ENCODE measurements around the gene ARMC7. TPM values are rescaled to one million over a fixed set of nuclear protein-coding genes. Genes with fewer than 3 reads are reported as not detected.

ARMC7 gene
- total RNA-seq, 1 experiment from 2014 or later = 19.2 TPM

- no peaks in the 10 kb centered on the region for H3K9me2 ChIP-seq (ENCODE audit: insufficient read depth)
- BruUV-seq (replicated peaks) = no TSS peak
- intact Hi-C loops (cut with micrococcal nuclease; ENCODE audit: unreplicated experiment) = no loop called here
These were observed 10.9 kb upstream of the ARMC7 start for GRCh38 chr17:75098861-75099260.

DNA sequence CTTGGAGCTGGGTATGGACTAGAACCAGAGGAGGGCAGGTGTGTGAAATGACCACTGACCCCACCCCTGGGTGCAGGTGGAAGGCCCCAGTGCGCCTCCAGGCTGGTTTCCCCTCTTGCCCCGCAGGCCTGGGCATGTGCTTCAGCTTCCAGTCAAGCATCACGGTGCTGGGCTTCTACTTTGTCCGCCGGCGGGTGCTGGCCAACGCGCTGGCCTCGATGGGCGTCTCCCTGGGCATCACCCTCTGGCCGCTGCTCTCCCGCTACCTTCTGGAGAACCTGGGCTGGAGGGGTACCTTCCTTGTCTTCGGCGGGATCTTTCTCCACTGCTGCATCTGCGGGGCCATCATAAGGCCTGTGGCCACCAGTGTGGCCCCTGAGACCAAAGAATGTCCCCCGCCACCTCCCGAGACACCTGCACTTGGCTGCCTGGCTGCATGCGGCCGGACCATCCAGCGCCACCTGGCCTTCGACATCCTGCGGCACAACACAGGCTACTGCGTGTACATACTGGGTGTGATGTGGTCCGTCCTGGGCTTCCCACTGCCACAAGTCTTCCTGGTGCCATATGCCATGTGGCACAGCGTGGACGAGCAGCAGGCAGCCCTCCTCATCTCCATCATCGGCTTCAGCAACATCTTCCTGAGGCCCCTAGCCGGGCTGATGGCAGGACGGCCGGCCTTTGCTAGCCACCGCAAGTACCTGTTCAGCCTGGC is 9.7 kb upstream of the ARMC7 start:
- CTCF ChIA-PET = no interaction called here
- TF ChIP-seq CTCF (conservative IDR thresholded peaks at IDR 0.05) (no peak), EZH2 (IDR thresholded peaks at IDR 0.05; ENCODE audit: low read depth) (no peak)

More at GRCh38 chr17:75098861-75099260, 10.9 kb upstream of the ARMC7 start:
- Histone ChIP-seq H3K79me2 (ENCODE audit: low read depth) (peaks cover 40% of the 10 kb centered on the region), H3K4me3 (no peak overlapping the region), H3F3A (ENCODE audit: insufficient read depth, low read depth) (peaks cover 47% of the 10 kb centered on the region), H3K27me3 (ENCODE audit: insufficient read depth, low read depth) (no peaks in the 10 kb centered on the region), H3K4me2 (no peak overlapping the region), H3K36me3 (ENCODE audit: low read depth) (peaks cover 44% of the 10 kb centered on the region), H3K4me1 (replicated peaks; ENCODE audit: insufficient read depth) (peaks cover 31% of the 10 kb centered on the region), H3K27ac (no peak overlapping the region), H3K9me3 (ENCODE audit: insufficient read depth, low read depth) (no peaks in the 10 kb centered on the region), H4K20me1 (ENCODE audit: insufficient read depth) (peaks cover 8% of the 10 kb centered on the region), H2AFZ (no peak overlapping the region)
- ChIA-PET CTCF (interaction anchor here (0.6 kb wide), 1 partner anchor 71 kb away, joined by 6 read pairs; no protein-coding TSS in a partner anchor), POLR2A (ENCODE audit: unreplicated experiment) (interaction anchor here (0.6 kb wide), 1 partner anchor 27 kb away, joined by 4 read pairs; no protein-coding TSS in a partner anchor)
- no peak for DNase-seq
- no peak for TF ChIP-seq EZH2 (IDR thresholded peaks at IDR 0.05; ENCODE audit: low read depth)
- no peak for TF ChIP-seq CTCF (conservative IDR thresholded peaks at IDR 0.05)

GRCh38 chr17:75102385-75102821 is 7.4 kb upstream of the ARMC7 start:
- Histone ChIP-seq H3K4me2 (no peak overlapping the region), H3K27ac (no peak overlapping the region), H3K79me2 (ENCODE audit: low read depth) (peaks cover 18% of the 10 kb centered on the region), H3K4me3 (no peak overlapping the region), H3K9me3 (ENCODE audit: insufficient read depth, low read depth) (no peaks in the 10 kb centered on the region), H3F3A (ENCODE audit: insufficient read depth, low read depth) (peaks cover 58% of the 10 kb centered on the region), H3K9me2 (ENCODE audit: insufficient read depth) (no peaks in the 10 kb centered on the region), H4K20me1 (ENCODE audit: insufficient read depth) (peaks cover 8% of the 10 kb centered on the region), H2AFZ (no peak overlapping the region), H3K27me3 (ENCODE audit: insufficient read depth, low read depth) (no peaks in the 10 kb centered on the region), H3K4me1 (replicated peaks; ENCODE audit: insufficient read depth) (0 out of 2 replicates have a peak, but pooled peaks cover 5% of the 10 kb centered on the region), H3K36me3 (ENCODE audit: low read depth) (peaks cover 46% of the 10 kb centered on the region)
- TF ChIP-seq EZH2 (IDR thresholded peaks at IDR 0.05; ENCODE audit: low read depth) (no peak), CTCF (conservative IDR thresholded peaks at IDR 0.05) (no peak)
- ChIA-PET POLR2A (ENCODE audit: unreplicated experiment) (no interaction called here), CTCF (interaction anchor here (1.2 kb wide), 1 partner anchor 12 kb away, joined by 5 read pairs; no protein-coding TSS in a partner anchor)
- no TSS peak for BruUV-seq (replicated peaks)
- no peak for DNase-seq
- intact Hi-C loops (cut with micrococcal nuclease; ENCODE audit: unreplicated experiment) = no loop called here

More for the DNA sequence above, 9.7 kb upstream of the ARMC7 start:
- Histone ChIP-seq H3K79me2 (ENCODE audit: low read depth) (peaks cover 28% of the 10 kb centered on the region), H3K4me3 (no peak overlapping the region), H3K9me3 (ENCODE audit: insufficient read depth, low read depth) (no peaks in the 10 kb centered on the region), H3F3A (ENCODE audit: insufficient read depth, low read depth) (peaks cover 47% of the 10 kb centered on the region), H4K20me1 (ENCODE audit: insufficient read depth) (peaks cover 8% of the 10 kb centered on the region), H3K27ac (no peak overlapping the region), H3K4me2 (no peak overlapping the region), H3K4me1 (replicated peaks; ENCODE audit: insufficient read depth) (peaks cover 22% of the 10 kb centered on the region), H3K27me3 (ENCODE audit: insufficient read depth, low read depth) (no peaks in the 10 kb centered on the region), H3K9me2 (ENCODE audit: insufficient read depth) (no peaks in the 10 kb centered on the region), H3K36me3 (ENCODE audit: low read depth) (peaks cover 45% of the 10 kb centered on the region), H2AFZ (no peak overlapping the region)
- POLR2A ChIA-PET (ENCODE audit: unreplicated experiment) = no interaction called here
- intact Hi-C loops (cut with micrococcal nuclease; ENCODE audit: unreplicated experiment) = no loop called here
- no peak for DNase-seq
- BruUV-seq (replicated peaks) = no TSS peak
